Suprapubic skin (tissue), 4 donors: ENCODE data around the gene PSENEN. TPM values are rescaled to one million over a fixed set of nuclear protein-coding genes. Genes with fewer than 3 reads are reported as not detected.
A peak's percentile ranks its signal among the peaks of the same experiment; 100 is the strongest.

Source experiments
- DNase-seq, 2 donors: peaks; one replicate each; pipeline ENCODE4 v3.0.0-alpha.2; 2019; ENCODE audit warnings: low spot score in 2 of 2
- H3K27ac ChIP-seq: fragments of 200-600 bp; sonication (generic); one replicate; pipeline ENCODE4 v1.5.1; 2019
- H3K27me3 ChIP-seq: fragments of 200-600 bp; sonication (generic); one replicate; pipeline ENCODE4 v1.5.1; 2019
- H3K36me3 ChIP-seq: fragments of 200-600 bp; sonication (generic); one replicate; pipeline ENCODE4 v1.5.1; 2019
- H3K4me1 ChIP-seq: fragments of 200-600 bp; sonication (generic); one replicate; pipeline ENCODE4 v1.5.1; 2019
- H3K4me3 ChIP-seq: fragments of 200-600 bp; sonication (generic); one replicate; pipeline ENCODE4 v1.5.1; 2019; ENCODE audit warnings: mild to moderate bottlenecking
- H3K9me3 ChIP-seq: fragments of 200-600 bp; sonication (generic); one replicate; pipeline ENCODE4 v1.5.1; 2019
- CTCF ChIP-seq, 2 donors: fragments of 200-600 bp in 1 of 2; fragments of 450-650 bp in 1 of 2; sonication (generic) in 1 of 2; IDR thresholded peaks; one replicate each; pipeline ENCODE4 v1.5.1; 2016 to 2019; ENCODE audit warnings: antibody characterized with exemption in 2 of 2, mild to moderate bottlenecking in 1 of 2, moderate library complexity in 1 of 2
- EP300 ChIP-seq: sonication (generic); formaldehyde crosslinking; IDR thresholded peaks from one replicate; pipeline ENCODE4 v1.6.1; 2017; ENCODE audit warnings: antibody characterized with exemption
- POLR2A ChIP-seq, 2 donors: fragments of 450-650 bp; IDR thresholded peaks; one replicate each; pipeline ENCODE4 v1.6.1; 2017; ENCODE audit warnings: antibody characterized with exemption in 2 of 2, mild to moderate bottlenecking in 2 of 2, moderate library complexity in 2 of 2
- POLR2AphosphoS5 ChIP-seq, 3 donors: sonication (generic); formaldehyde crosslinking; IDR thresholded peaks; one replicate each; pipeline ENCODE4 v1.6.1; 2017; ENCODE audit warnings: antibody characterized with exemption in 3 of 3
- WGBS: methylation state at CpG from one replicate; pipeline ENCODE4 v1.1.5; 2018; 5-methylcytosine and 5-hydroxymethylcytosine counted together
- total RNA-seq, 4 donors: library from RNA; depleted of rRNA; stranded (reverse); fragments of >200 nt; gene quantifications; one replicate each; pipeline ENCODE4 v1.1.0, GENCODE V29; 2016

Gene PSENEN
- total RNA-seq, 4 donors from 2014 or later = 27.1 to 57.2 (median 42.4) TPM

- WGBS = 7% methylated on average over 39 of the region's 41 CpGs
- peak overlapping the region; percentile 100 for H3K27ac ChIP-seq
- peak; percentile 98 to 99 for DNase-seq
These were observed 772 bp upstream of the PSENEN start for GRCh38 chr19:35744430-35745327.

GRCh38 chr19:35746087-35746462, 624 bp downstream of the PSENEN start:
- no peak for DNase-seq
- H3K9me3 ChIP-seq = no peaks in the 10 kb centered on the region
- H3K36me3 ChIP-seq = peaks cover 5% of the 10 kb centered on the region
- no peak for TF ChIP-seq POLR2A (IDR thresholded peaks at IDR 0.05)
- no peak for TF ChIP-seq EP300
- TF ChIP-seq CTCF (IDR thresholded peaks at IDR 0.05) = no peak
- TF ChIP-seq POLR2AphosphoS5 (IDR thresholded peaks at IDR 0.05) = no peak
- H3K27ac ChIP-seq = peak overlapping the region; percentile 100
- 12% methylated on average over 4 of the region's 4 CpGs for WGBS
- no peaks in the 10 kb centered on the region for H3K27me3 ChIP-seq
- peaks cover 47% of the 10 kb centered on the region for H3K4me1 ChIP-seq
- H3K4me3 ChIP-seq = peak overlapping the region; percentile 86

More at GRCh38 chr19:35744430-35745327, 772 bp upstream of the PSENEN start:
- Histone ChIP-seq H3K4me3 (peak overlapping the region; percentile 86), H3K27me3 (no peaks in the 10 kb centered on the region), H3K36me3 (peaks cover 5% of the 10 kb centered on the region), H3K9me3 (no peaks in the 10 kb centered on the region), H3K4me1 (peaks cover 53% of the 10 kb centered on the region)
- TF ChIP-seq EP300 (no peak), POLR2A (IDR thresholded peaks at IDR 0.05) (no peak), POLR2AphosphoS5 (IDR thresholded peaks at IDR 0.05) (peak in 1 of 3 donors; percentile 10), CTCF (IDR thresholded peaks at IDR 0.05) (peak in 1 of 2 donors; percentile 27)

- H3K4me1 ChIP-seq = peaks cover 44% of the 10 kb centered on the region
- TF ChIP-seq POLR2AphosphoS5 (IDR thresholded peaks at IDR 0.05) = no peak
- no peak for TF ChIP-seq POLR2A (IDR thresholded peaks at IDR 0.05)
- TF ChIP-seq EP300 = no peak
- TF ChIP-seq CTCF (IDR thresholded peaks at IDR 0.05) = no peak
- WGBS = 74% methylated on average over 5 of the region's 5 CpGs
These were observed 1.1 kb downstream of the PSENEN start for GRCh38 chr19:35746531-35746930.

GRCh38 chr19:35748106-35749020, 2.9 kb downstream of the PSENEN start, which contains the start of gene LIN37:
Gene LIN37, plus strand, starts transcription at chr19:35748576. Its CDS starts 149 bp downstream, at chr19:35748725.
- under 1% methylated on average over 38 of the region's 45 CpGs for WGBS
- TF ChIP-seq POLR2AphosphoS5 (IDR thresholded peaks at IDR 0.05) = peak in 1 of 3 donors; percentile 59
- TF ChIP-seq CTCF (IDR thresholded peaks at IDR 0.05) = no peak
- no peak for TF ChIP-seq EP300
- peak; percentile 71 to 78 for TF ChIP-seq POLR2A (IDR thresholded peaks at IDR 0.05)
- H3K4me3 ChIP-seq = peak within 1 kb of the TSS; percentile 59

More at GRCh38 chr19:35746531-35746930, 1.1 kb downstream of the PSENEN start:
- Histone ChIP-seq H3K4me3 (peak overlapping the region; percentile 86), H3K27ac (no peak overlapping the region), H3K27me3 (no peaks in the 10 kb centered on the region), H3K36me3 (peaks cover 5% of the 10 kb centered on the region), H3K9me3 (no peaks in the 10 kb centered on the region)
- DNase-seq = no peak

More at GRCh38 chr19:35748106-35749020, 2.9 kb downstream of the PSENEN start, which contains the start of gene LIN37:
- Histone ChIP-seq H3K4me1 (peaks cover 44% of the 10 kb centered on the region), H3K36me3 (peaks cover 16% of the 10 kb centered on the region), H3K27me3 (no peaks in the 10 kb centered on the region), H3K9me3 (no peaks in the 10 kb centered on the region), H3K27ac (peak within 1 kb of the TSS; percentile 34)
- peak; percentile 99 to 100 for DNase-seq
